ENCODE measurements around the gene ARPC5.
"Not testable (repeated sequence)": the region's sequence is repeated elsewhere in the genome, so short reads cannot be mapped to it uniquely, and the experiment has no call there.

DNA sequence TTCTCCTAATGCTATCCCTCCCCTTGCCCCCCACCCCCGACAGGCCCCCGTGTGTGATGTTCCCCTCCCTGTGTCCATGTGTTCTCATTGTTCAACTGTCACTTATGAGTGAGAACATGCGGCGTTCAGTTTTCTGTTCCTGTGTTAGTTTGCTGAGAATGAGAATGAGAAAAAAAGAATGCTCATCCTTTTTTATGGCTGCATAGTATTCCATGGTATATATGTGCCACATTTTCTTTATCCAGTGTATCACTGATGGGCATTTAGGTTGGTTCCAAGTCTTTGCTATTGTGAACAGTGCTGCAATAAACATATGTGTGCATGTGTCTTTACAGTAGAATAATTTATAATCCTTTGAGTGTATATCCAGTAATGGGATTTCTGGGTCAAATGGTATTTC, 43.8 kb upstream of the ARPC5 start:
- TF ChIP-seq, protein P1, sequence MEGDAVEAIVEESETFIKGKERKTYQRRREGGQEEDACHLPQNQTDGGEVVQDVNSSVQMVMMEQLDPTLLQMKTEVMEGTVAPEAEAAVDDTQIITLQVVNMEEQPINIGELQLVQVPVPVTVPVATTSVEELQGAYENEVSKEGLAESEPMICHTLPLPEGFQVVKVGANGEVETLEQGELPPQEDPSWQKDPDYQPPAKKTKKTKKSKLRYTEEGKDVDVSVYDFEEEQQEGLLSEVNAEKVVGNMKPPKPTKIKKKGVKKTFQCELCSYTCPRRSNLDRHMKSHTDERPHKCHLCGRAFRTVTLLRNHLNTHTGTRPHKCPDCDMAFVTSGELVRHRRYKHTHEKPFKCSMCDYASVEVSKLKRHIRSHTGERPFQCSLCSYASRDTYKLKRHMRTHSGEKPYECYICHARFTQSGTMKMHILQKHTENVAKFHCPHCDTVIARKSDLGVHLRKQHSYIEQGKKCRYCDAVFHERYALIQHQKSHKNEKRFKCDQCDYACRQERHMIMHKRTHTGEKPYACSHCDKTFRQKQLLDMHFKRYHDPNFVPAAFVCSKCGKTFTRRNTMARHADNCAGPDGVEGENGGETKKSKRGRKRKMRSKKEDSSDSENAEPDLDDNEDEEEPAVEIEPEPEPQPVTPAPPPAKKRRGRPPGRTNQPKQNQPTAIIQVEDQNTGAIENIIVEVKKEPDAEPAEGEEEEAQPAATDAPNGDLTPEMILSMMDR (conservative IDR thresholded peaks at IDR 0.05; ENCODE audit: low read depth, low read length): not testable (repeated sequence)
- not testable (repeated sequence) for TF ChIP-seq EZH2 (IDR thresholded peaks at IDR 0.05; ENCODE audit: borderline replicate concordance, low read depth, low read length, poor library complexity, severe bottlenecking)

Data from A673 (cell line).